OCI-LY1 (cell line): ENCODE data around the gene METTL8.
"Not testable (repeated sequence)": the region's sequence is repeated elsewhere in the genome, so short reads cannot be mapped to it uniquely, and the experiment has no call there.

Experiments
- H2AFZ ChIP-seq: fragments of 200-600 bp; sonication (generic), shearing (Covaris generic); 2 replicates; pipeline ENCODE4 v1.6.0; 2014; ENCODE audit warnings: antibody characterized with exemption, mild to moderate bottlenecking, low read length
- H3F3A ChIP-seq: fragments of 200-600 bp; sonication (generic), shearing (Covaris generic); 2 replicates; pipeline ENCODE4 v1.6.0; 2014; ENCODE audit warnings: mild to moderate bottlenecking, antibody characterized with exemption, low read length, moderate library complexity; ENCODE audit not compliant: insufficient read depth
- H3K27ac ChIP-seq: fragments of 200-600 bp; sonication (generic); 2 replicates; pipeline ENCODE4 v1.5.1; 2014; ENCODE audit warnings: low read length, mixed run types, mild to moderate bottlenecking, low read depth; ENCODE audit not compliant: poor library complexity, severe bottlenecking
- H3K27me3 ChIP-seq: fragments of 200-600 bp; sonication (generic); 2 replicates; pipeline ENCODE4 v1.6.0; 2014; ENCODE audit warnings: antibody characterized with exemption, mild to moderate bottlenecking, low read length, moderate library complexity; ENCODE audit not compliant: insufficient read depth
- H3K36me3 ChIP-seq: fragments of 200-600 bp; sonication (generic); 2 replicates; pipeline ENCODE4 v1.6.1; 2014; ENCODE audit warnings: mild to moderate bottlenecking, antibody characterized with exemption, low read length, moderate library complexity, mixed read lengths; ENCODE audit not compliant: insufficient read depth
- H3K4me1 ChIP-seq: fragments of 200-600 bp; sonication (generic); 2 replicates; pipeline ENCODE4 v1.5.1; 2014; ENCODE audit warnings: mild to moderate bottlenecking, low read length, moderate library complexity; ENCODE audit not compliant: insufficient read depth, severe bottlenecking
- H3K4me2 ChIP-seq: fragments of 200-600 bp; sonication (generic), shearing (Covaris generic); 2 replicates; pipeline ENCODE4 v1.6.1; 2014; ENCODE audit warnings: low read length
- H3K4me3 ChIP-seq: fragments of 200-600 bp; sonication (generic); 2 replicates; pipeline ENCODE4 v1.5.1; 2014; ENCODE audit warnings: low read length, low read depth, mild to moderate bottlenecking, mixed read lengths; ENCODE audit not compliant: poor library complexity, severe bottlenecking
- H3K79me2 ChIP-seq: fragments of 200-600 bp; shearing (Covaris generic); 2 replicates; pipeline ENCODE4 v1.6.1; 2016; ENCODE audit warnings: mixed run types, low read length, mixed read lengths; ENCODE audit not compliant: insufficient read depth
- H3K9ac ChIP-seq: fragments of 200-600 bp; sonication (generic), shearing (Covaris generic); 2 replicates; pipeline ENCODE4 v1.6.1; 2014; ENCODE audit warnings: mild to moderate bottlenecking, low read length, mixed read lengths
- H3K9me2 ChIP-seq: fragments of 200-600 bp; sonication (generic), shearing (Covaris generic); 2 replicates; pipeline ENCODE4 v1.6.1; 2014; ENCODE audit warnings: low read depth, mild to moderate bottlenecking, low read length, mixed read lengths
- H3K9me3 ChIP-seq: fragments of 200-600 bp; shearing (Covaris generic); 2 replicates; pipeline ENCODE4 v1.6.1; 2014; ENCODE audit warnings: low read length, mixed read lengths
- H4K20me1 ChIP-seq: fragments of 200-600 bp; sonication (generic), shearing (Covaris generic); 2 replicates; pipeline ENCODE4 v1.6.0; 2016; ENCODE audit warnings: mild to moderate bottlenecking, low read length; ENCODE audit not compliant: insufficient read depth
- CTCF ChIP-seq: fragments of 200-600 bp; sonication (generic), shearing (Covaris generic); IDR thresholded peaks from 2 replicates; pipeline ENCODE4 v1.5.1; 2017; ENCODE audit warnings: mild to moderate bottlenecking, antibody characterized with exemption, low read length, moderate library complexity, mixed read lengths
- EZH2 ChIP-seq: fragments of 200-600 bp; sonication (generic), shearing (Covaris generic); IDR thresholded peaks from 2 replicates; pipeline ENCODE4 v1.8.0; 2017; ENCODE audit warnings: borderline replicate concordance, mixed run types, mild to moderate bottlenecking, antibody characterized with exemption, low read length, moderate library complexity, mixed read lengths

METTL8 gene

DNA sequence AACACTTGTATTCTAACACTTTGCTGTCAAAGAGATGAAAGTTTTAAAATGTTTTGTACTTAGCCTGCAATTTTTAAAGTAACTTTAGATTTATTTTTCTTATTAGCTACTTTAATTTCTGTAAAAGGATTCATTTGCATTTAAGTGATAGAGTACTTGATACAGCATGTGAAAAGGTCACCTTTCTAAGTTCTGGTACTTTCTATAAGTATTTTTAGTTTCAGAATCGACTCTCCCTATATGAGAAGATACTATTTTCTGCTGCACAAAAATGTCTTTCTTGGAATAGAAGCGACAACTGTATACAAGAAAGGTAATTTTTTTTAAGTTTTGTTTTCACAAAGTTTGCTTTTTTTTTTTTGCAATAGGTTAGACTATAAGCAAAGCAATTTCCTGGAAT is 72.9 kb downstream of the METTL8 start:
- Histone ChIP-seq H3K27ac (no peak overlapping the region), H3K4me3 (no peak overlapping the region), H3K9me2 (no peaks in the 10 kb centered on the region), H2AFZ (no peak overlapping the region), H3K4me2 (no peak overlapping the region), H3K27me3 (no peaks in the 10 kb centered on the region), H3K9ac (no peak overlapping the region), H4K20me1 (no peaks in the 10 kb centered on the region), H3K4me1 (peaks cover 12% of the 10 kb centered on the region), H3F3A (no peaks in the 10 kb centered on the region), H3K9me3 (peaks cover 6% of the 10 kb centered on the region; the same call in 1 of the 2 replicates), H3K36me3 (peaks cover 25% of the 10 kb centered on the region), H3K79me2 (no peaks in the 10 kb centered on the region)
- no peak for TF ChIP-seq EZH2
- TF ChIP-seq CTCF: no peak

- H3K79me2 ChIP-seq, H3K4me3 ChIP-seq, H3K4me2 ChIP-seq, H3K27me3 ChIP-seq, H3F3A ChIP-seq, H3K9me2 ChIP-seq, H2AFZ ChIP-seq, H3K4me1 ChIP-seq, H3K9ac ChIP-seq, H3K9me3 ChIP-seq, H3K27ac ChIP-seq, H4K20me1 ChIP-seq: not testable (repeated sequence)
- peaks cover 20% of the 10 kb centered on the region for H3K36me3 ChIP-seq
These were observed 80.0 kb downstream of the METTL8 start for GRCh38 chr2:171353746-171354145.

DNA sequence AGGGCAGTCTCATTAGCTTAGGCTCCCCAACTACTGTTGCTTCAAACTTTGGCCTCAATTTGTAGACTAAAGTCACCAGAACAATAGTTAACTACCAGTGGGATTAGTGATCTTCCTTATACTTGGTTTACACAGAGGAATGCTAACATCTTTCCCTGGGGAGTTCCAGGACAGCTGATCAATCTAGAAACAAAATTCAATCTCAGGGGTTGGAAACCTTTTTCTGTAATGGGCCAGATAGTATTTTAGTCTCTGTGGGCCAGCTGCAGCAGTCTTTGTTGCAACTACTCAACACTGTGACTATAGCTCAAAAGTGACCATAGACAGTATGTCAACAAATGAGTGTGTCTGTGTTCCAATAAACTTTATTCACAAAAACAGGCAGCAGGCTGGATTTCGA is 85.7 kb downstream of the METTL8 start:
- no peaks in the 10 kb centered on the region for H3K27me3 ChIP-seq
- no peaks in the 10 kb centered on the region for H4K20me1 ChIP-seq
- peak overlapping the region; percentile 27; the same call in 1 of the 2 replicates for H3K9ac ChIP-seq
- peak overlapping the region; percentile 85 for H3K27ac ChIP-seq
- TF ChIP-seq CTCF: no peak
- no peak for TF ChIP-seq EZH2
- no peaks in the 10 kb centered on the region for H3K36me3 ChIP-seq
- H3F3A ChIP-seq: no peaks in the 10 kb centered on the region
- H3K9me2 ChIP-seq: no peaks in the 10 kb centered on the region
- H3K4me1 ChIP-seq: peaks cover 49% of the 10 kb centered on the region
- peak overlapping the region; percentile 51; the same call in 1 of the 2 replicates for H3K4me2 ChIP-seq
- no peaks in the 10 kb centered on the region for H3K79me2 ChIP-seq
- no peak overlapping the region for H2AFZ ChIP-seq
- H3K9me3 ChIP-seq: no peaks in the 10 kb centered on the region
- no peak overlapping the region for H3K4me3 ChIP-seq

DNA sequence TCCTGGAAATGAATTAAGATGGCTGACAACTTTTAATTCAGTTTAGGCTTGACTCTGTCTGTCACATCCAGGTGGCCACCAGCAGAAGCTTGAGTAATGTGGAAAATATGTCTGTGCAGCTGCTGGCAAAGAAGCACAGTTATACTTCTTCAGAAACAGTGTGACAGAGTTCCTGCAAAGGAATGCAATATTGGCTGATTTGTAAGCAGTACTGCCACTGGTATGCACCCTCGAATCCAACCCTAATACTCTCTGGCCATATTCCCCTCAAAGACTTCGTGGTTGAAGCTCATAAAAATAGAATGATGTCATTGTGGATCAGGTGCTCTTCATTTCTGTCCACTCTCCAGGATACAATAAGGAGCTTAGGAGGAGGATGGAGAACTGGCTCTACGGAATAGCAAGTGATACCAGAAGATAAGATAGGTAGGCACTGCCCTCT is 86.2 kb downstream of the METTL8 start:
- H2AFZ ChIP-seq: no peak overlapping the region
- no peaks in the 10 kb centered on the region for H3K9me2 ChIP-seq
- H3K36me3 ChIP-seq: no peaks in the 10 kb centered on the region
- H3K9me3 ChIP-seq: no peaks in the 10 kb centered on the region
- no peak overlapping the region for H3K4me3 ChIP-seq
- H4K20me1 ChIP-seq: no peaks in the 10 kb centered on the region
- H3K27ac ChIP-seq: peak overlapping the region; percentile 85
- H3K4me2 ChIP-seq: peak overlapping the region; percentile 51; the same call in 1 of the 2 replicates
- H3K4me1 ChIP-seq: peaks cover 49% of the 10 kb centered on the region
- peak overlapping the region; percentile 27; the same call in 1 of the 2 replicates for H3K9ac ChIP-seq
- no peaks in the 10 kb centered on the region for H3K79me2 ChIP-seq
- no peaks in the 10 kb centered on the region for H3F3A ChIP-seq
- no peaks in the 10 kb centered on the region for H3K27me3 ChIP-seq
- no peak for TF ChIP-seq CTCF
- no peak for TF ChIP-seq EZH2
